GM21515 (cell line): Measurements from ENCODE around the gene HOXA5.

ENCODE experiments used
- ATAC-seq: cut with Tn5 transposase; IDR thresholded peaks from one replicate; pipeline ENCODE4 v1.9.1; 2021; ENCODE audit not compliant: unreplicated experiment

The HOXA5 gene

GRCh38 chr7:27097686-27098577 is 45.5 kb downstream of the HOXA5 start:
- ATAC-seq, result no peak

GRCh38 chr7:27096768-27097514 is 46.5 kb downstream of the HOXA5 start:
- no peak for ATAC-seq

GRCh38 chr7:27095897-27096767 is 47.3 kb downstream of the HOXA5 start, which contains the start of gene HOXA1:
HOXA1 (minus strand) TSS chr7:27096000; CDS start chr7:27095912, 88 bp downstream.
- ATAC-seq, result peak; percentile 91

GRCh38 chr7:27095050-27095896 is 48.2 kb downstream of the HOXA5 start:
- peak; percentile 3 for ATAC-seq

- no peak for ATAC-seq
Observed at GRCh38 chr7:27094304-27095049, 49.0 kb downstream of the HOXA5 start.

GRCh38 chr7:27093184-27093895 is 50.1 kb downstream of the HOXA5 start:
- ATAC-seq, result no peak

- ATAC-seq, result no peak
Observed at GRCh38 chr7:27092819-27093110, 50.7 kb downstream of the HOXA5 start.

GRCh38 chr7:27091941-27092818 is 51.3 kb downstream of the HOXA5 start:
- no peak for ATAC-seq

GRCh38 chr7:27091105-27091504 is 52.4 kb downstream of the HOXA5 start:
- ATAC-seq, result no peak
